Upper lobe of left lung (tissue), 6 donors: Measurements from ENCODE around the gene FRYL. TPM values are rescaled to one million over a fixed set of nuclear protein-coding genes. Genes with fewer than 3 reads are reported as not detected.

Experiments used
- ATAC-seq, 2 donors: fragments of 200-7000 bp; cut with Tn5 transposase; one replicate each; pipeline ENCODE4 v1.9.1; 2022; ENCODE audit warnings: mild to moderate bottlenecking in 2 of 2, moderate library complexity in 2 of 2; ENCODE audit not compliant: low FRiP score in 2 of 2
- DNase-seq, 2 donors: peaks; one replicate each; pipeline ENCODE4 v3.0.0-alpha.2; 2019 to 2020
- H3K27ac ChIP-seq, 4 donors: fragments of 200-600 bp; sonication (generic); one replicate each; pipeline ENCODE4 v1.5.1; 2016 to 2019
- H3K27me3 ChIP-seq, 4 donors: fragments of 200-600 bp; sonication (generic); one replicate each; pipeline ENCODE4 v1.5.1; 2017 to 2019
- H3K36me3 ChIP-seq, 4 donors: fragments of 200-600 bp; sonication (generic); one replicate each; pipeline ENCODE4 v1.5.1; 2016 to 2019
- H3K4me1 ChIP-seq, 4 donors: fragments of 200-600 bp; sonication (generic); one replicate each; pipeline ENCODE4 v1.5.1; 2018 to 2019
- H3K4me3 ChIP-seq, 4 donors: fragments of 200-600 bp; sonication (generic); one replicate each; pipeline ENCODE4 v1.5.1; 2017 to 2019; ENCODE audit warnings: mild to moderate bottlenecking in 2 of 4, moderate library complexity in 1 of 4
- H3K9me3 ChIP-seq, 4 donors: fragments of 200-600 bp; sonication (generic); one replicate each; pipeline ENCODE4 v1.5.1; 2018 to 2019
- EP300 ChIP-seq, 4 donors: sonication (generic); formaldehyde crosslinking; IDR thresholded peaks; one replicate each; pipeline ENCODE4 v1.5.1; 2017; ENCODE audit warnings: antibody characterized with exemption in 4 of 4, control low read depth in 2 of 4
- POLR2A ChIP-seq, 4 donors: fragments of 450-650 bp; IDR thresholded peaks; one replicate each; pipeline ENCODE4 v1.5.1; 2016 to 2017; ENCODE audit warnings: antibody characterized with exemption in 4 of 4, mild to moderate bottlenecking in 2 of 4
- POLR2AphosphoS5 ChIP-seq, 2 donors: sonication (generic); formaldehyde crosslinking; IDR thresholded peaks; one replicate each; pipeline ENCODE4 v1.5.1; 2017; ENCODE audit warnings: antibody characterized with exemption in 2 of 2
- WGBS, 2 donors: methylation state at CpG; one replicate each; pipeline ENCODE4 v1.1.5; 2017 to 2018; 5-methylcytosine and 5-hydroxymethylcytosine counted together
- total RNA-seq, 6 donors: library from RNA; depleted of rRNA in 4 of 6; stranded (reverse); fragments of >200 nt in 4 of 6; gene quantifications; one replicate each; pipeline versions ENCODE4 v1.1.0 to v1.2.1, GENCODE V29; 2016 to 2021
- TF ChIP-seq, protein P1 (sequence below), 6 experiments: fragments of 450-650 bp in 4 of 6; fragments of 200-600 bp in 2 of 6; sonication (generic) in 2 of 6; IDR thresholded peaks; one replicate each; pipeline ENCODE4 v1.5.1; 2016 to 2019; ENCODE audit warnings: antibody characterized with exemption in 6 of 6
- donor health status: DM: no; HTN: no; CAD: no; lungs with moderate emphysema.
- donor health status: DM: no; HTN: yes; CAD: no; lungs with severe emphysema.

FRYL gene
- total RNA-seq, 6 donors from 2014 or later = 48.6 to 96.9 (median 69.2) TPM

DNA sequence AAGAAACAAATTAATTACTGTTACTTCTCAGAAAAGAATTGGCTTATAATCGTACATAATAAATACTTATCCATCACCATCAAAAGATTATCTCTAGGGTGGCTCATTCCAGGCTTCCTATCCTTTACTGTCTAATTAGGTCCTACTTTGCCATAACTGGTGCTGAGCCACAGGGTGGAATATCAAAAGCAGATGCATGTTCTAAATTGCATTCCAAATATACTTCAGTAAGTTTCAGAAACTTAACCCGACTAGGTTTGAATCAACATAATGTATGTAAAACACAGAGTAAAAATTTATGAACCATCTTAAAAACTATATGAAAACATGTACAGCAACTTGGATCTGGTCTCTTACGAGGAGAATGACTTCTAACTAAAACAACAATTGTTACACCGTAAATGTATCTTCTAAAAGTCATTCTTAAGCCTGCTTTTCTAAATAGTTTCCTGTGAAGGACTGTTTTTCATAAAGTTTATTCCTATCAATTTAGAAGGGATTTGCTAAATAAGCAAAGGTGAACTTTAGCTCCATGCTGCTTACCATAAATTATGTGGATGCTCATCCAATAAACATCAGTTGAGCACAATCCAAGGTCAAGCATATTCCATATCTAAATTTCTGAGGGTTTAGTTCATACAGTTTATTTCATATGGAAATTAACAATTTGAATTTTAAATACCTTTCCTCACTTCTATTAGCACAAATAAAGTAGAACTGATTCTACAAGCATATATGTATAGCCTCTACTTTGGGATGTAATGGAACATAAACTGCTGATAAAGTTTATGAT, 276.6 kb downstream of the FRYL start:
- DNase-seq (no peak), ATAC-seq (no peak)
- Histone ChIP-seq H3K4me3 (no peak overlapping the region), H3K27ac (no peak overlapping the region), H3K27me3 (no peaks in the 10 kb centered on the region), H3K4me1 (no peaks in the 10 kb centered on the region), H3K9me3 (no peaks in the 10 kb centered on the region), H3K36me3 (peaks cover 2 to 76% (median 27%) of the 10 kb centered on the region in 4 donors)
- no peak for TF ChIP-seq POLR2A (IDR thresholded peaks at IDR 0.05)
- TF ChIP-seq, protein P1, sequence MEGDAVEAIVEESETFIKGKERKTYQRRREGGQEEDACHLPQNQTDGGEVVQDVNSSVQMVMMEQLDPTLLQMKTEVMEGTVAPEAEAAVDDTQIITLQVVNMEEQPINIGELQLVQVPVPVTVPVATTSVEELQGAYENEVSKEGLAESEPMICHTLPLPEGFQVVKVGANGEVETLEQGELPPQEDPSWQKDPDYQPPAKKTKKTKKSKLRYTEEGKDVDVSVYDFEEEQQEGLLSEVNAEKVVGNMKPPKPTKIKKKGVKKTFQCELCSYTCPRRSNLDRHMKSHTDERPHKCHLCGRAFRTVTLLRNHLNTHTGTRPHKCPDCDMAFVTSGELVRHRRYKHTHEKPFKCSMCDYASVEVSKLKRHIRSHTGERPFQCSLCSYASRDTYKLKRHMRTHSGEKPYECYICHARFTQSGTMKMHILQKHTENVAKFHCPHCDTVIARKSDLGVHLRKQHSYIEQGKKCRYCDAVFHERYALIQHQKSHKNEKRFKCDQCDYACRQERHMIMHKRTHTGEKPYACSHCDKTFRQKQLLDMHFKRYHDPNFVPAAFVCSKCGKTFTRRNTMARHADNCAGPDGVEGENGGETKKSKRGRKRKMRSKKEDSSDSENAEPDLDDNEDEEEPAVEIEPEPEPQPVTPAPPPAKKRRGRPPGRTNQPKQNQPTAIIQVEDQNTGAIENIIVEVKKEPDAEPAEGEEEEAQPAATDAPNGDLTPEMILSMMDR (IDR thresholded peaks at IDR 0.05) = no peak
- no peak for TF ChIP-seq EP300 (IDR thresholded peaks at IDR 0.05)
- no peak for TF ChIP-seq POLR2AphosphoS5 (IDR thresholded peaks at IDR 0.05)
- WGBS, 2 donors = 66 to 67% methylated on average over 4 of the region's 4 CpGs

GRCh38 chr4:48499551-48500066, 280.5 kb downstream of the FRYL start:
- H3K4me3 ChIP-seq = no peak overlapping the region
- WGBS, 2 donors = 87% methylated on average over 3 of the region's 3 CpGs
- no peaks in the 10 kb centered on the region for H3K4me1 ChIP-seq
- H3K9me3 ChIP-seq = no peaks in the 10 kb centered on the region
- H3K27me3 ChIP-seq = no peaks in the 10 kb centered on the region
- DNase-seq = no peak
- H3K27ac ChIP-seq = no peak overlapping the region
- H3K36me3 ChIP-seq = peaks cover 2 to 56% (median 17%) of the 10 kb centered on the region in 4 donors
- ATAC-seq = no peak
- TF ChIP-seq POLR2A (IDR thresholded peaks at IDR 0.05) (no peak), EP300 (IDR thresholded peaks at IDR 0.05) (no peak), POLR2AphosphoS5 (IDR thresholded peaks at IDR 0.05) (no peak)
- TF ChIP-seq, protein P1 (IDR thresholded peaks at IDR 0.05) = no peak

- no peaks in the 10 kb centered on the region for H3K27me3 ChIP-seq
- no peak for TF ChIP-seq EP300 (IDR thresholded peaks at IDR 0.05)
- TF ChIP-seq, protein P1 (IDR thresholded peaks at IDR 0.05) = no peak
- no peak for TF ChIP-seq POLR2AphosphoS5 (IDR thresholded peaks at IDR 0.05)
- TF ChIP-seq POLR2A (IDR thresholded peaks at IDR 0.05) = no peak
- ATAC-seq (no peak), DNase-seq (no peak)
- no peaks in the 10 kb centered on the region for H3K9me3 ChIP-seq
- peaks cover 2 to 50% (median 17%) of the 10 kb centered on the region in 4 donors for H3K36me3 ChIP-seq
- H3K4me3 ChIP-seq = no peak overlapping the region
- no peak overlapping the region for H3K27ac ChIP-seq
- WGBS, 2 donors = 91 to 92% methylated on average over 4 of the region's 4 CpGs
- no peaks in the 10 kb centered on the region for H3K4me1 ChIP-seq
Observed at GRCh38 chr4:48498895-48499294, 281.2 kb downstream of the FRYL start.

DNA sequence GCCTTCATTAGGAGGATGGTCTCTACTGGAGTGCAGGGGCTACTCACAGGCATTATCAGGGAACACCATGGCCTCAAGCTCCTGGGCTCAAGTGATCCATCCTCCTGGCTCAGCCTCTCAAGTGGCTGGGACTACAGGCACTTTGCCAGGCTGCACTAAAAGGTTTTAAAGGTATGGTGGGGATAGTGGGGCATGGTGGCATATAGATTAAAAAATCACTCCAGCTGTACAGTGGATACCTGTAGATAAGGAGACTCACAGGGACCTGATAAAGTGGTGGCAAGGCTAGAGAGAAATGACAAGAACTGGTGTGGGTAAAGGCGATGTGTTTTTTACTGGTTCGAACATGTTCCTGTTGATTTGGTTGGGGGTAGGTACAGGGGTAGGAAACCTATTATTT, 284.1 kb downstream of the FRYL start:
- H3K4me3 ChIP-seq = no peak overlapping the region
- no peak for ATAC-seq
- 96 to 98% methylated on average over 2 of the region's 2 CpGs for WGBS, 2 donors

More for the DNA sequence above, 284.1 kb downstream of the FRYL start:
- no peak for DNase-seq
- Histone ChIP-seq H3K36me3 (peaks cover 0 to 31% (median 15%) of the 10 kb centered on the region in 4 donors), H3K9me3 (no peaks in the 10 kb centered on the region), H3K27ac (no peak overlapping the region), H3K27me3 (peaks cover 0 to 9% (median 3%) of the 10 kb centered on the region in 4 donors), H3K4me1 (peaks cover 0 to 8% (median 4%) of the 10 kb centered on the region in 4 donors)
- TF ChIP-seq POLR2A (IDR thresholded peaks at IDR 0.05) (no peak), EP300 (IDR thresholded peaks at IDR 0.05) (no peak), POLR2AphosphoS5 (IDR thresholded peaks at IDR 0.05) (no peak)
- TF ChIP-seq, protein P1 (IDR thresholded peaks at IDR 0.05) = no peak
